ENCODE results near the gene SYCE1L.
"Not testable (repeated sequence)": the region's sequence is repeated elsewhere in the genome, so short reads cannot be mapped to it uniquely, and the experiment has no call there.

SYCE1L gene

GRCh38 chr16:77169650-77170236, 29.5 kb upstream of the SYCE1L start:
- TF ChIP-seq CTCF (IDR thresholded peaks at IDR 0.05), result no peak
- no peak for DNase-seq (ENCODE audit: low spot score)
- Histone ChIP-seq H3K4me3 (no peak overlapping the region), H3K27ac (no peak overlapping the region)

- no peak for DNase-seq (ENCODE audit: low spot score)
- Histone ChIP-seq H3K27ac (no peak overlapping the region), H3K4me3 (no peak overlapping the region)
- no peak for TF ChIP-seq CTCF (IDR thresholded peaks at IDR 0.05)
These were observed 28.4 kb upstream of the SYCE1L start for GRCh38 chr16:77170805-77171204.

GRCh38 chr16:77171745-77172635, 27.2 kb upstream of the SYCE1L start:
- no peak overlapping the region for H3K27ac ChIP-seq
- TF ChIP-seq CTCF (IDR thresholded peaks at IDR 0.05), result peak; percentile 52
- DNase-seq (ENCODE audit: low spot score), result no peak
- no peak overlapping the region for H3K4me3 ChIP-seq

- no peak overlapping the region for H3K27ac ChIP-seq
- no peak for DNase-seq (ENCODE audit: low spot score)
- no peak overlapping the region for H3K4me3 ChIP-seq
- no peak for TF ChIP-seq CTCF (IDR thresholded peaks at IDR 0.05)
These were observed 26.3 kb upstream of the SYCE1L start for GRCh38 chr16:77172951-77173350.

GRCh38 chr16:77183137-77183536, 16.1 kb upstream of the SYCE1L start:
- H3K27ac ChIP-seq, result no peak overlapping the region
- no peak for TF ChIP-seq CTCF (IDR thresholded peaks at IDR 0.05)
- DNase-seq (ENCODE audit: low spot score), result no peak
- no peak overlapping the region for H3K4me3 ChIP-seq

- H3K27ac ChIP-seq; DNase-seq (ENCODE audit: low spot score); H3K4me3 ChIP-seq: not testable (repeated sequence)
These were observed 12.9 kb upstream of the SYCE1L start for GRCh38 chr16:77186298-77186697.

GRCh38 chr16:77190190-77190477, 9.1 kb upstream of the SYCE1L start:
- Histone ChIP-seq H3K27ac (peak overlapping the region; percentile 93 to 96), H3K4me3 (peak overlapping the region; percentile 99)
- no peak for TF ChIP-seq CTCF (IDR thresholded peaks at IDR 0.05)
- DNase-seq (ENCODE audit: low spot score), result no peak

All from coronary artery (tissue), 2 donors.